ENCODE data around the gene GPER1.

GPER1 gene

GRCh38 chr7:1090686-1091643 is 3.1 kb downstream of the GPER1 start:
- no peak overlapping the region for H3K4me3 ChIP-seq (replicated peaks; ENCODE audit: low read depth, low read length)
- no peak for TF ChIP-seq CTCF (IDR thresholded peaks at IDR 0.05; ENCODE audit: low read depth, low read length, missing control alignments)
- no peak for DNase-seq (ENCODE audit: extremely low read depth, low read depth)

GRCh38 chr7:1091644-1092027 is 3.7 kb downstream of the GPER1 start:
- no peak for TF ChIP-seq CTCF (IDR thresholded peaks at IDR 0.05; ENCODE audit: low read depth, low read length, missing control alignments)
- DNase-seq (ENCODE audit: extremely low read depth, low read depth), result no peak
- H3K4me3 ChIP-seq (replicated peaks; ENCODE audit: low read depth, low read length), result no peak overlapping the region

GRCh38 chr7:1092161-1092632 is 4.3 kb downstream of the GPER1 start:
- TF ChIP-seq CTCF (IDR thresholded peaks at IDR 0.05; ENCODE audit: low read depth, low read length, missing control alignments), result no peak
- no peak overlapping the region for H3K4me3 ChIP-seq (replicated peaks; ENCODE audit: low read depth, low read length)
- no peak for DNase-seq (ENCODE audit: extremely low read depth, low read depth)

- no peak for TF ChIP-seq CTCF (IDR thresholded peaks at IDR 0.05; ENCODE audit: low read depth, low read length, missing control alignments)
- no peak for DNase-seq (ENCODE audit: extremely low read depth, low read depth)
- no peak overlapping the region for H3K4me3 ChIP-seq (replicated peaks; ENCODE audit: low read depth, low read length)
Observed at GRCh38 chr7:1092806-1093501, 5.0 kb downstream of the GPER1 start.

GRCh38 chr7:1093502-1093843 is 5.6 kb downstream of the GPER1 start:
- no peak overlapping the region for H3K4me3 ChIP-seq (replicated peaks; ENCODE audit: low read depth, low read length)
- TF ChIP-seq CTCF (IDR thresholded peaks at IDR 0.05; ENCODE audit: low read depth, low read length, missing control alignments), result no peak
- no peak for DNase-seq (ENCODE audit: extremely low read depth, low read depth)

- H3K4me3 ChIP-seq (replicated peaks; ENCODE audit: low read depth, low read length), result no peak overlapping the region
- TF ChIP-seq CTCF (IDR thresholded peaks at IDR 0.05; ENCODE audit: low read depth, low read length, missing control alignments), result no peak
- no peak for DNase-seq (ENCODE audit: extremely low read depth, low read depth)
Observed at GRCh38 chr7:1093916-1094508, 6.1 kb downstream of the GPER1 start.
